ENCODE data around the gene MAEA.

MAEA gene

DNA sequence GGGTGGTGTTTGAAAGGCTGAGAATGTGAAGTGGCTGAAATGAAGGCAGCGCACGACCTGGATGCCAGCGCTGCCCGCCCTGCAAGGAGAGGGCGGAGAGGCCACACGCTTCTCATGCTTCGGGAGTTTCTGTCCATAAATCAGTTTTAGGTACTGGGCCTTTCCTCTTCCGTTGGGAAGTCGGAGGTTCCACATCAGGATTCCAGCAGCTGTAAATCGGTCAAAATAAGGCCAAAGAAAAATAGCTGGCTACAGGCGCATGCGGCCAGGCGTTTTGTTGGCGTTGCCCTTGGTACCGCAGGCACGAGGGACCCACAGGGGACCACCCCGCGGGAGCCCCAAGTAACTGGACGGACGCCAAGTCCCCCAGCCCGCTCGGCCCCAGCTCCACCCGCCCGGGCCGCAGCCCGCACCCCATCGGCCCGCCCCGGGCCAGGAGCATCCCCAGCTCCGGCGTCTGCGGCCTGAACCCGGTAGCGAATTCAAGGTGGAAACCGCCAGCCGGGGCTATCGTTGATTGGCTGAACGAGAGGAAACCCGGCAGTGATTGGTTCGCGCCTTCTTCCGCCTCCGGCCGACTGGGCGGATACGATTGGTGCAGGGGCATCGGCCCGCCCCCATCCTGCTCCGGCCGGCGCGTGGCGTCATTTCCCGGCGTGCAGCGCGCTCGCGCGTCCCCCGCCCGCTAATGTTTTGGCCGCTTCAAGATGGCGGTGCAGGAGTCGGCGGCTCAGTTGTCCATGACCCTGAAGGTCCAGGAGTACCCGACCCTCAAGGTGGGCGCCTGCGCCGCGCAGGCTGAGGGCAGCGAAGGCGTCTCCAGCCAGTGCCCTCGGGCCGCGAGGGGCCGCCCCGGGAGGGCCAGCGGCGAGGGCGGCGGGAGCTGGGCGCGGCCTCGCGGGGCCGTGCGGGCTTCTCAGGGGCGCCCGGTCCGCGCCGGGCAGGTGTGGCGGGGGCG is at the start of gene MAEA:
Gene MAEA (plus strand): TSS at position 685 of the 958 bp plus-strand sequence. CDS start 23 bp downstream, at position 708.
- Mint-ChIP-seq H3K9me3 (peaks cover 4% of the 10 kb centered on the region), H3K27ac (peak within 1 kb of the TSS; percentile 89), H3K4me1 (ENCODE audit: low read depth) (peaks cover 40% of the 10 kb centered on the region), H3K36me3 (ENCODE audit: low read depth) (peaks cover 12% of the 10 kb centered on the region), H3K4me3 (peak within 1 kb of the TSS; percentile 98), H3K27me3 (no peaks in the 10 kb centered on the region)

DNA sequence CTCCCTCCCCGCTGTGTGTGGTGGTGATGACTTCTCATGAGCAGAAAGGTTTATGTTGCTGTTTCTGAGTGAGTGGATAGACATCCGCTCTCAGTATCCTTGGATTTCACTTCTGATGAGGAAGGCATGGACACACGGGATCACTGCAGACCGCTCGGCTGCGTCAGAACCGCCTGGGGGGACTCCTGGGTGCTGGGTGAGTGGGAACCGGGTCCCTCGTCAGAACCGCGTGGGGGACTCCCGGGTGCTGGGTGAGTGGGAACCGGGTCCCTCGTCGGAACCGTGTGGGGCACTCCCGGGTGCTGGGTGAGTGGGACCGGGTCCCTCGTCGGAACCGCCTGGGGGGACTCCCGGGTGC is 49.8 kb upstream of the MAEA start:
- H3K27me3 Mint-ChIP-seq, result no peaks in the 10 kb centered on the region
- H3K4me1 Mint-ChIP-seq (ENCODE audit: low read depth), result peaks cover 25% of the 10 kb centered on the region
- no peak overlapping the region for H3K27ac Mint-ChIP-seq
- no peaks in the 10 kb centered on the region for H3K9me3 Mint-ChIP-seq
- H3K36me3 Mint-ChIP-seq (ENCODE audit: low read depth), result peaks cover 28% of the 10 kb centered on the region
- no peak overlapping the region for H3K4me3 Mint-ChIP-seq

DNA sequence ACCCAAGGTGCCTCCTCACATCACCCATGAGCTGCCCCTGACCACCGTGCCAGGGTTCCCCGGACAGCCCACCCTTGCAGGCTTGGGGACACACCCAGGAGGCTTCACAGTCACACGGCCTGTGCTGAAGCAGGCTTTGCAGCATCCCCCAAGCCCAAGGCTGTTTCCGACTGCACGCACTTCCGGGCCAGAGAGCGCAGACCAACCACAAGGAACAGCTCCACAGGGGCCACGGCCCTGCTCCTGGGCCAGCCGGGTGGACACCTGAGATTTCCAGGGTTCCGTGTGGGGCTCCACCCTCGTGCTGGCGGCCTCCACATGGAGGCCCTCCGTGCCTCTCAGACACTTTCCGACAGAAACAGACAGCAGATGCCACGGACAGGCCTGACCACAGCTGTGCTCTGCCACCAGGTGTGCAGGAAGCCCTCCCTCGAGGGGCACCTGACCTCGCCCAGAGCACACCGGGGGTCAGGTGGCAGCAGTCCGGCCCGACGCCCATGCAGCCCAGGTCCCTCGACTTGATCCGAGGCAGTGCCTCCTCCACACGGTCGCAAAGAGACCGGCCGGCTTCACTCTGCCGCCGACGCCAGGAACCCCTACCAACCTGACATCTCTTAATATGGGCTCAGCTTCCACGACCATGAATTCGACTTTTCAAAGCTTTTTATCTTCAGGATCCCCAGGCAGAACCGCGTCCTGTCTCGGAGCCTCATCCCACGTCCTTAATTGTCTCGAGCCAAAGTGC is 48.8 kb upstream of the MAEA start:
- peaks cover 35% of the 10 kb centered on the region for H3K4me1 Mint-ChIP-seq (ENCODE audit: low read depth)

DNA sequence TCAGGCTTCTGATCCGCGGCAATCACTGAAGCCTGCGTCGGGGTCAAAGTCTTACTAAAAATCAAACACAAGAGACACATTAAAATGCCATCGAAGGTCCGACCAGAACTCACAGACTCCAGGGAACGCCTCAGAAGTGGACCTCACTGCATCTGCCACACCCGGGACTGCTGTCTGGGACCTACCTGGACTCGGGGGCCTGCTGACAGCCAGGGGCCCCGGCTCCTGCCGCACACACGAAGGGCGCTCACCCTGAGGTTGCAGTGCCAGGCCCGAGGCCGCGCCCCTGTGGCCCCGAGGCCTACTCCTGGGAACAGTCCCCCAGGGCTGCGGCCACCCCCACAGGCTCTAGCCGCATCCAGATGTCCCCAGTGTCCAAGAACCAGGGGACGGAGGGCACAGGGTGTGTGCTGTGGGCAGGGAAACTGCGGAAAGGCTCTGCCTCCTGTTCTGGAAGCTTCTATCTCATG is 48.2 kb upstream of the MAEA start:
- Mint-ChIP-seq H3K27ac (no peak overlapping the region), H3K9me3 (no peaks in the 10 kb centered on the region), H3K27me3 (no peaks in the 10 kb centered on the region), H3K4me1 (ENCODE audit: low read depth) (peaks cover 41% of the 10 kb centered on the region), H3K4me3 (no peak overlapping the region), H3K36me3 (ENCODE audit: low read depth) (peaks cover 14% of the 10 kb centered on the region)

More for the DNA sequence above, 48.8 kb upstream of the MAEA start:
- Mint-ChIP-seq H3K27me3 (no peaks in the 10 kb centered on the region), H3K36me3 (ENCODE audit: low read depth) (peaks cover 18% of the 10 kb centered on the region), H3K4me3 (no peak overlapping the region), H3K9me3 (no peaks in the 10 kb centered on the region), H3K27ac (no peak overlapping the region)

DNA sequence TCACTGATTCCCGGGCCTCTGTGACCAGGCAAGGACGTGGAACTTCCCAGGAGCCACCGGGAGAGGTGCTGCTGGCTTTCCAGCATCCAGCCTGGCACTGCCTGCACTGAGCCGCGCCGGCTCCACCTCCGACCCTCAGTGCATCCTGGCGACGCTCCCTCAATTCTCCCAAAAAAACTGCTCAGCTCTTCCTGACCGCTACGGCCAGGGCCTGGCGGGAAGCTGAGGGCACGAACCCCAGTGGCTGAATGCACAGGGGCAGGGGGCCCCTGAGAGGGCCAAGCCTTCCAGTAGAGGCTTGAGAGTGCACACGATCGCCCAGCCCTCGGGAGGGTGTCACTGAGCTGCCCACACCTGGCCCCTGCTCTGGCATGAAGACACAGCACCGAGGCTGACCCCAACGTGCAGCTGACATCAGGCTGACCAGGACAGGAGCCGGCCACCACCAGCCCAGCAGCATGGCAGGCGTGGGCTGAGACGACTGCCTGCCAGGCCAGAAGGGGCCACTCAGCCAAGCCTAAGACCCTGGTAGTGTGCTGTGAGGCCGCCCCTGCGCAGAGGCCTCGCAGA is 47.7 kb upstream of the MAEA start:
- H3K27me3 Mint-ChIP-seq, result no peaks in the 10 kb centered on the region
- peaks cover 46% of the 10 kb centered on the region for H3K4me1 Mint-ChIP-seq (ENCODE audit: low read depth)
- no peaks in the 10 kb centered on the region for H3K9me3 Mint-ChIP-seq
- H3K27ac Mint-ChIP-seq, result no peak overlapping the region
- H3K4me3 Mint-ChIP-seq, result no peak overlapping the region
- H3K36me3 Mint-ChIP-seq (ENCODE audit: low read depth), result peaks cover 14% of the 10 kb centered on the region

DNA sequence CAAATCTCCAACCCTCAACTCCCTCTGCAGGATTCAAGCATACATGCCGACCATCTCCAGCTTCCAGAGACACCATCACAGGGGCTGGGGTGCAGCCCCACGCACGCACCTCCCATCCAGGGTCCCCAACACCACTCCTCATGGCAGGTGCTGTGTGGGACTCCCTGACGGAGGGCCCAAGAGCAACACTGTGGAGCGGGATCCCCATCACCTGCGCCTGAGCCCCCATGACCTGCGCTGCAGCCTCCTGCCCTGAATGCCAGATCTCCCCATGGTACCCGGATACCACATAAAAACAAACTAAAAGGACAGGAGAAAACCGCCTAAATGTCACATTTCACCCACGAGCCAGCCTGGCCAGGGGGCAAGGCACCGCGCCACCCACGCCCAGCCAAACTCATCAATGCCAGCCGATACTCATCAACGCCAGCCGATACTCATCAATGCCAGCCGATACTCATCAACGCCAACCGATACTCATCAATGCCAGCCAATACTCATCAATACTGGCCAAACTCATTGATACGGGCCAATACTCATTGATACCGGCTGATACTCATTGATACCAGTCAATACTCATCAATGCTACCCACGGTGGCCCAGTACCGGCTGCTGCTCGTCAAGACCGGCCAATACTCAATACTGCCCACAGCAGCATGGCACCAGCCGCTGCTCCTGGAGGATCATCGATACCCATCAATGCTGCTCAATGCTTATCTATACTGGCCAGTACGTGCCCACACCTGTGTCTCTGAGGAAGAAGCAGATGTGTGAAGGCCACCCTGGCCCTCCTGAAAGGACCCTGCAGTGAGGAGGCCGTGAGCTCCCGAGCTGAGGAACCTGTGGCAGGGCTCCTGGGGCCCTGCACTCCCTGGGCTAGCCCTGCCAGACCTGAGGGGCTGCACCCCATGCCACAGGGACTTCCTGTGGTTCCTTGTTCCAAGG is 46.9 kb upstream of the MAEA start:
- Mint-ChIP-seq H3K4me1 (ENCODE audit: low read depth) (peaks cover 48% of the 10 kb centered on the region), H3K27me3 (no peaks in the 10 kb centered on the region), H3K36me3 (ENCODE audit: low read depth) (peaks cover 14% of the 10 kb centered on the region), H3K9me3 (no peaks in the 10 kb centered on the region), H3K4me3 (no peak overlapping the region), H3K27ac (no peak overlapping the region)

DNA sequence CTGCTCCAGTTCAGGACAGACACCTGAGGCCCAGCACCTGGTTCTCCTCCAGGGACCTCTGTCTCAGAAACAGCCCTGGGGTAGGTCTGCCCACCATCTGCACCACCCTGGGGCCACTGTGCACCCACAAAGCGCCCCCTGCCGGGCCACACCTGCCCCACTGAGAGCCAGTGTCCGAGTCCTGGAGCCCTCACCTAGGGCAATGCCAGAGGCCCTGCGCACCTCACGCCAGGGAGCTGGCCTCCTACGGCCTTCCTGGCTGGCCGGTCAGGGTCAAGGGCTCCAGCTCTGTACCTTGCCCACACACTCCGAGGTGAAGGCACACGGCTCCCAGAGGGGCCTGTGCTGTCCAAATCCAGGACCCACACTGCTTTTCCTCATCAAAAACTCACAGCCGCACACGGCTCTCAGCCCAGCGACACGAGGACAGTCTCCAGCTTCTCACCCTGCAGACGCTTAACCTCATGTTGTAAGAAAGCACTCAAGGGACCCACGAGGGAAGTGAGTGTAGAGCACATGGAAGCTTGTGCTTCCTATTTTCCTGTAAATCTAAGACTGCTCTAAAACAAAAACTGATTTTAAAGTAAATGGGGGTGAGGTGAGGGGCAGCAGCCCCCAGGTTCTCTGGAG is 46.1 kb upstream of the MAEA start:
- Mint-ChIP-seq H3K4me3 (no peak overlapping the region), H3K27me3 (no peaks in the 10 kb centered on the region), H3K27ac (no peak overlapping the region), H3K4me1 (ENCODE audit: low read depth) (peaks cover 48% of the 10 kb centered on the region), H3K9me3 (no peaks in the 10 kb centered on the region), H3K36me3 (ENCODE audit: low read depth) (peaks cover 14% of the 10 kb centered on the region)

DNA sequence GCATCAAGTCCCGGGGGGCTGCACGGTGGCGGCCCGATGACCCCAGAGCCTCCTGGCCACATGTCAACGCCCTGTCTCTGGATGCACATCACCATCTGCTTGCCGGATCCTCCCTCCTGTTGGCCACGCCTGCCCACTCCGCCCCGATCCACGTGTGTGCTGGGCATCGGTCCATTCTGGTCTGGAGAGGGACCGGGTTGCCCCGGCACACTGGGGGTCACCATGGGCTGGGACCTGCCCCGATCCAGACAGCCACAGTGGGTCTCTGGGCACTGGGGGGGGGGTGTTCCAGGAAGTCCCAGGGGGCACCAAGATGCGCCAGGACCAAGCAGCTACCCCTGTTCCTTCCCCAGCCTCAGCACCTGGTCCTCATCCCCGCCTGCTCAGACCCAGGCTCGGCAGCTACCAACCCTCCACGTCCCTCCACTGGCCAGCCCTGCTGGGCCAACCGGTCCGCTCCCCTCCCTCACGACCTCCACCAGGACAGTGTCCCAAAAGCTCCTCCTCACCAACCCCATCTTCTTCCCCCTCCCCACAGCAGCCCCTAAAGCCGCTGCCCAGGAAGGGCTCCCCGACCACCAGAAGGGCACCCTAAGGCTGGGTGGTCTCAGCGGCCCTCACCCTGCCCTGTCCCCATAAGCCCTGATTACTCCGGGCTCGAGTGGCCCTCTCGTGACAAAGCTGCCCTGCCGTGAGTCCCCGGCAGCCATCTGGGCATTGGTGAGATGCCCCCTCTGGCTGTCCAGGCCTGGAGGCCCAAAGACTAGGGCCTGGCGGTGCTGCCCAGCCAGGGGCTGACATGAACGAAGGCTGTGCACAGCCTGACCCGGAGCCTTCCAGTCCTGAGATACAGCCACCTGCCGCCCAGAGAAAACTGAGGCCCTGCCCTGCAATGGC is 45.4 kb upstream of the MAEA start:
- no peaks in the 10 kb centered on the region for H3K27me3 Mint-ChIP-seq
- H3K36me3 Mint-ChIP-seq (ENCODE audit: low read depth), result peaks cover 10% of the 10 kb centered on the region
- peaks cover 48% of the 10 kb centered on the region for H3K4me1 Mint-ChIP-seq (ENCODE audit: low read depth)
- no peaks in the 10 kb centered on the region for H3K9me3 Mint-ChIP-seq
- H3K4me3 Mint-ChIP-seq, result no peak overlapping the region
- peak overlapping the region; percentile 78 for H3K27ac Mint-ChIP-seq

DNA sequence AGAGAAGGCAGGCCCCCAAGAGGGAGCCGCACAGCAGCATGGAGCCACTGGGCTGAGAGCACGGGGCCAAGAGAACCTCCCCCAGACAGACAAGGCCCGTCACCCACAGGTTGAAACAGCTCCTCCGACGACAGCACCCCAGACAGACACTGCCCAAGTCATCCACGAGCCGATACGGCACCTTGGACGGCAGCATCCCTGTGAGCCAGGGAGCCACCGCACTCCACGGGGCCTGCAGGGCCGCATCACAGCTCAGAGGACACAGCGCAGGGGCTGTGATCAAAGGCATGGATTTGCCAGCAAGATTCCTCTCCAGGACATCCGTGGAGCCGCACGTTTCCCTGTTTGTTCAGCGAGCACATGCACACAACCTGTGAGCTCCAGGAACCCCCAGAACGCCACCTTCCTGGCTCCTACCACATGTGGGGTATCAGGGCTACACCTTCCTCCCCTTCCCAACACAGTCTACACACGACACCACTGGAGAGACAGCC is 44.7 kb upstream of the MAEA start:
- Mint-ChIP-seq H3K27me3 (no peaks in the 10 kb centered on the region), H3K36me3 (ENCODE audit: low read depth) (peaks cover 7% of the 10 kb centered on the region), H3K4me3 (peak overlapping the region; percentile 45), H3K4me1 (ENCODE audit: low read depth) (peaks cover 53% of the 10 kb centered on the region), H3K27ac (peak overlapping the region; percentile 78), H3K9me3 (no peaks in the 10 kb centered on the region)

DNA sequence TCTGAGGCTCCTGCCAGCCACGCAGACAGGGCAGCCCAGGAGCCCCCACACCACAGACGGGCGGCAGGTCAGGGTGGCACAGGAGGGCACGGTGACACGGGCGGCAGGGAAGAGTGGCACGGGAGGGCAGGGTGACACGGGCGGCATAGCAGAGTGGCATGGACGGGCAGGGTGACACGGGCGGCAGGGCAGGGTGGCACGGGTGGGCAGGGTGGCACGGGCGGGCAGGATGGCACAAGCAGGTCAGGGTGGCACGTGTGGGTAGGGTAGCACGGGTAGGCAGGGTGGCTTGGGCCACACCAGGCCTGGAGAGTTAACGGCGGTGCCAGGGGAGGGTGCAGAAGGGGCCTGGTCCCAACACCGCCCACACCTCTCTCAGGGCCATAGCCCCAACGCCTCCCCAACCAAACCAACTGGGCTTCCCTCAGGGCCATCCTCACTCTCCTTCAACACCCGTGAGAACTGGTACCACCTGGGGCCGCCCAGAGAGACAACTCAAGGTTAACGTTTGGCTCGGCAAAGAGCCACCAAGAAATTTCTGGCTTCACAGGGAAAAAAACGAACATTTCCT is 44.1 kb upstream of the MAEA start:
- Mint-ChIP-seq H3K27ac (peak overlapping the region; percentile 78), H3K4me1 (ENCODE audit: low read depth) (peaks cover 58% of the 10 kb centered on the region), H3K9me3 (no peaks in the 10 kb centered on the region), H3K36me3 (ENCODE audit: low read depth) (peaks cover 7% of the 10 kb centered on the region), H3K27me3 (no peaks in the 10 kb centered on the region), H3K4me3 (peak overlapping the region; percentile 45)

DNA sequence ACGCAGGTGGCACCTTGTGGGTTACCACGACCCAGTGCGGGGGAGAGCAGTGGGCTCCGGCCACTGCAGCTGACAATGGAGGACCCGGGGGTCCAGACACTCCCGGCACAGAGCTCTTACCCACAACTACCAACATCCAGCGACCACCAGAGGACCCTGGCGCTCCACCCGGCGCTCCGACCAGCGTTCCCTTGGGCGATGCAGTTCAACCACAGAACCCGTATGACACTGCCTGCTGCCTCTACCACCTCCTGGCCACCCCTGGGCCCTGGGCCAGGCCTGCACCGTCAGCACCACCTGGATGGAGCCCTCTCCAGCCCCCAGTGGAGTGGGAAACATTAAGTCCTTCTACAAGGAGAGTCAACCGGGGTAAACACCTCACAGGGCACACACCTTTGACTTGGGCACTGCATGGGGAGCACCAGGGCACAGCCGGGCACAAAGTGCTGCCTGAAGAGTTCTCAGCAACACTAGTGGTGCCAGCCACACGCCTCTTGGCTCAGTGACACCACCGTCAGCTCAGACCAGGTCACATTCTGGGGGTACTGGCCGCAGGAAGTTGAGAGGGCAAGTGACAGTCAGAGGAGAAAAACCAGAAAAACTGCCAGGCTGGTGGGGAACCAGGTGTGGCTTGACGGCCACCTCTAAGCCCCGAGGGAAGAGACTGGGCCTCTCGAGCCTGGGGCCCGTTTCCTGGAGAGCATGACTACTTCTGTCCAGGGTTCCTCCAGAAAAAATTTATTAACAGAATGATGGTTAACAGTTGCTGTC is 43.4 kb upstream of the MAEA start:
- peaks cover 6% of the 10 kb centered on the region for H3K36me3 Mint-ChIP-seq (ENCODE audit: low read depth)
- H3K9me3 Mint-ChIP-seq, result no peaks in the 10 kb centered on the region
- H3K27ac Mint-ChIP-seq, result peak overlapping the region; percentile 89
- H3K27me3 Mint-ChIP-seq, result no peaks in the 10 kb centered on the region
- H3K4me3 Mint-ChIP-seq, result peak overlapping the region; percentile 88
- peaks cover 66% of the 10 kb centered on the region for H3K4me1 Mint-ChIP-seq (ENCODE audit: low read depth)
